Stimulated activated effector memory CD8-positive, alpha-beta T cell treated with anti-CD3 and anti-CD28 coated beads, Interleukin-12 subunit alpha, Interleukin-12 subunit beta, amount 100 ng/mL, for 72 hours (primary cell): ENCODE measurements around the gene COMP.

Source experiments
- ATAC-seq: fragments of 150-1000 bp; cut with Tn5 transposase; 2 replicates; pipeline ENCODE4 v1.10.0; 2021
- DNase-seq, 2 donors: peaks; one replicate each; pipeline ENCODE4 v3.0.0; 2021 to 2022; ENCODE audit warnings: low spot score in 2 of 2
- H3K27ac Mint-ChIP-seq: one replicate; pipeline ENCODE4 v1.8.0; 2022; ENCODE audit warnings: mild to moderate bottlenecking, mixed read lengths
- H3K36me3 Mint-ChIP-seq: one replicate; pipeline ENCODE4 v1.8.0; 2022; ENCODE audit warnings: mild to moderate bottlenecking, mixed read lengths
- H3K4me1 Mint-ChIP-seq: one replicate; pipeline ENCODE4 v1.8.0; 2022; ENCODE audit warnings: mixed read lengths
- H3K4me3 Mint-ChIP-seq: one replicate; pipeline ENCODE4 v1.8.0; 2022; ENCODE audit warnings: mild to moderate bottlenecking, mixed read lengths
- H3K9me3 Mint-ChIP-seq: one replicate; pipeline ENCODE4 v1.8.0; 2022; ENCODE audit warnings: mixed read lengths

Gene COMP

GRCh38 chr19:18780631-18781030 is 10.5 kb downstream of the COMP start:
- H3K36me3 Mint-ChIP-seq, result no peaks in the 10 kb centered on the region
- no peak overlapping the region for H3K4me3 Mint-ChIP-seq

DNA sequence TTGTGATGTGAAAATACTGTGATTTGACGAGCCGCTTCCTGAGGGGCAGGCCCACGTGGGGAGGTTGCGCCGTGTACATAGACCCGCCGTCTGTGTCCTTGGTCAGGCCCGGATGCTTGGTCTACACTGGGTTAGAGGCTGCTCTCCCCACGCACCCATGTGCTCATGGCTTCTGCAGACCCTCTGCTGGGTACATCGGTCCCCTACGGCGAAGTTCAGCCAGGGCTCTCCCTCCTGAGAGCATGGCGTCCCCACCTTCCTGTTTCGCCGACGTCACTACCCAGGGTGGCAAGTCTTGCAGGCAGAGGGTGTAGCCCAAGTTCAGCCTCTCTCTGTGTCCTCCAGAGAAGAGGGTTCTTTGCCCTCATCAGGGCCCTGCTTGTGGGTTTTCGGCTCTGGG is 11.0 kb downstream of the COMP start:
- no peak overlapping the region for H3K27ac Mint-ChIP-seq
- no peaks in the 10 kb centered on the region for H3K36me3 Mint-ChIP-seq
- no peak for DNase-seq
- peaks cover 8% of the 10 kb centered on the region for H3K4me1 Mint-ChIP-seq
- no peak overlapping the region for H3K4me3 Mint-ChIP-seq
- no peaks in the 10 kb centered on the region for H3K9me3 Mint-ChIP-seq
- ATAC-seq, result no peak

More at GRCh38 chr19:18780631-18781030, 10.5 kb downstream of the COMP start:
- ATAC-seq (no peak), DNase-seq (no peak)
- Mint-ChIP-seq H3K4me1 (peaks cover 14% of the 10 kb centered on the region), H3K9me3 (no peaks in the 10 kb centered on the region), H3K27ac (no peak overlapping the region)

GRCh38 chr19:18778826-18779495 is 12.1 kb downstream of the COMP start:
- Mint-ChIP-seq H3K36me3 (no peaks in the 10 kb centered on the region), H3K4me1 (no peaks in the 10 kb centered on the region), H3K9me3 (no peaks in the 10 kb centered on the region), H3K4me3 (no peak overlapping the region), H3K27ac (no peak overlapping the region)
- no peak for DNase-seq
- no peak for ATAC-seq

DNA sequence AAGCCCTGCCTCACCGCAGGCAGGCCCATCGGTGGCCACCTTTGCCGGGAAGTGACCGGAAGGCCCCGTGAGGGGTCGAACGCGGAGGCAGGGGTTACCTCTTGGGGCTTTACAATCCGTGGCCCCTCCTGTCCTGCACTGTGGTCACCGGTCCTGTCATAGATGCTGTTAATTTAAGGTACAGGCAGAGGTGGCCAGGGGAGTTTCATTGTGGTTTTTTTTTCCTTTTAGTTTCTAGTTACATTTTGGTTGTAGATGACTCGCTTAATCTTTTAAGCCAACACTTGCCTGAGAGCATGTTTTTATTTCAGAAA is 13.1 kb downstream of the COMP start:
- DNase-seq, result no peak
- no peak overlapping the region for H3K27ac Mint-ChIP-seq
- no peaks in the 10 kb centered on the region for H3K36me3 Mint-ChIP-seq
- H3K4me3 Mint-ChIP-seq, result no peak overlapping the region
- H3K9me3 Mint-ChIP-seq, result no peaks in the 10 kb centered on the region
- H3K4me1 Mint-ChIP-seq, result no peaks in the 10 kb centered on the region
- no peak for ATAC-seq

- H3K36me3 Mint-ChIP-seq, result no peaks in the 10 kb centered on the region
- ATAC-seq (no peak), DNase-seq (no peak)
- H3K9me3 Mint-ChIP-seq, result no peaks in the 10 kb centered on the region
- H3K4me3 Mint-ChIP-seq, result no peak overlapping the region
- H3K27ac Mint-ChIP-seq, result no peak overlapping the region
- no peaks in the 10 kb centered on the region for H3K4me1 Mint-ChIP-seq
Measured at GRCh38 chr19:18777301-18778075, 13.6 kb downstream of the COMP start.

DNA sequence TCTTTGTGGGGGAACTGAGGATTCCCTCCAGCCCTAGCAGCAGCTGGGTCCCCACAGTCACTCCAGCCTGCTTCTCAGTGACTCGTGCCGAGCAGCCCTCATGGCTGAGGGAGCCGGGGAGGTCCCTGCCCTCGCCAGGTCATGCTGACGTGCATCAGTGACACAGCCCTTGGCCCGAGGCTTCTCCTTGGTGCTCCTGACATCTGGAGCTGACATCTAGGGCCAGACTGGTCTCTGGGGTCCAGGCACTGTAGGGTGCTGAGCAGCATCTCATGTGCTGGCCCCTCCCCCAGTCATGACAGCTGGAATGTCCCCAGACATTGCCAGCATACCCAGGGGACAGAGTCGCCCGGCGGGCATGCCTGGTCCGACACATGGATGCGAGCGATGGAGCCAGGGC is 14.4 kb downstream of the COMP start:
- no peak for DNase-seq
- H3K9me3 Mint-ChIP-seq, result no peaks in the 10 kb centered on the region

DNA sequence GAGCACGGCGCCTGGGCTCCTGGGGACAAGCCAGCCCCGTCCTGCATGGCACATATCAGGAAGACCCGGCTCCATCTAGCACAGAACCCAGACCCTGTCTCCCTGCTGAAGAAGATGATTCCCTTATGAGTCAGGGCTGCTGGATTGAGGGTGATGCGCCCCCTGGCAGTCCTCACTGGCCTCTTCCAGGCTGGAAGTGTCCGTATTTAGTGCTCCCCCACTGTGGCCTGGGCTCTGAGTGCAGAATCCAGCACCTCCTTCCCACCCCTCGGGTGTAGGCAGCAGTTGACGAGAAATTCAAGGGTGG is 14.9 kb downstream of the COMP start:
- Mint-ChIP-seq H3K27ac (no peak overlapping the region), H3K4me3 (no peak overlapping the region), H3K4me1 (no peaks in the 10 kb centered on the region), H3K36me3 (no peaks in the 10 kb centered on the region), H3K9me3 (no peaks in the 10 kb centered on the region)
- DNase-seq, result no peak
- no peak for ATAC-seq

More for the DNA sequence above, 14.4 kb downstream of the COMP start:
- no peak overlapping the region for H3K27ac Mint-ChIP-seq
- no peaks in the 10 kb centered on the region for H3K4me1 Mint-ChIP-seq
- peak; percentile 42 for ATAC-seq
- no peaks in the 10 kb centered on the region for H3K36me3 Mint-ChIP-seq
- H3K4me3 Mint-ChIP-seq, result no peak overlapping the region

DNA sequence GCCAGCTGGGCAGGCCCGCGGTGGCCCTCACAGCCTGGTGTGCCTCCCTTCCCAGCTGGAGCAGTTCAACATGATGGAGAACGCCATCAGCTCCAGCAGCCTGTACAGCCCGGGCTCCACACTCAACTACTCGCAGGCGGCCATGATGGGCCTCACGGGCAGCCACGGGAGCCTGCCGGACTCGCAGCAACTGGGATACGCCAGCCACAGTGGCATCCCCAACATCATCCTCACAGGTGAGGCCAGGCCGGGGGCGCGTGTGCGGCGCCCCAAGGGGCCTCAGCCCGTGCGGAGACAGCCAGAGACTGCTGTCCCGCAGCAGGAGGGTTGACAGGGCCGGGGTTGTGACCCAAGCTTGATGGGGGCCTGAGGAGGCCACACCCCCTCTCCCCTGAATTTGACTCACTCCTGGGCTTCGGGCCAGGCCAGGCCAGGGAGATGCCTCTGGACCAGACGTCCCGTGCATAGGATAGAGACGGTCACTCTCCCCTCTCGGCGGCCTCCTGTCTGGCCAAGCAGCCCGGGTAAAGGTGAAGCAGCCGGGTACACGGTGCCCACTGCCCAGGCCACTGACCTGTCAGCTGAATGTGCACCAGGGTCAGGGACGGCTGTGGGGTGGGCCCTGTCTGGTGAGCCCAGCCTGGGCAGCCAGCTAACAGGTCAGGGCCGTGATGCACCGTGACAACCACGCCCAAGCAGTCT is 15.4 kb downstream of the COMP start:
- Mint-ChIP-seq H3K36me3 (no peaks in the 10 kb centered on the region), H3K4me1 (no peaks in the 10 kb centered on the region), H3K4me3 (no peak overlapping the region), H3K9me3 (no peaks in the 10 kb centered on the region), H3K27ac (no peak overlapping the region)
- DNase-seq (no peak), ATAC-seq (no peak)

DNA sequence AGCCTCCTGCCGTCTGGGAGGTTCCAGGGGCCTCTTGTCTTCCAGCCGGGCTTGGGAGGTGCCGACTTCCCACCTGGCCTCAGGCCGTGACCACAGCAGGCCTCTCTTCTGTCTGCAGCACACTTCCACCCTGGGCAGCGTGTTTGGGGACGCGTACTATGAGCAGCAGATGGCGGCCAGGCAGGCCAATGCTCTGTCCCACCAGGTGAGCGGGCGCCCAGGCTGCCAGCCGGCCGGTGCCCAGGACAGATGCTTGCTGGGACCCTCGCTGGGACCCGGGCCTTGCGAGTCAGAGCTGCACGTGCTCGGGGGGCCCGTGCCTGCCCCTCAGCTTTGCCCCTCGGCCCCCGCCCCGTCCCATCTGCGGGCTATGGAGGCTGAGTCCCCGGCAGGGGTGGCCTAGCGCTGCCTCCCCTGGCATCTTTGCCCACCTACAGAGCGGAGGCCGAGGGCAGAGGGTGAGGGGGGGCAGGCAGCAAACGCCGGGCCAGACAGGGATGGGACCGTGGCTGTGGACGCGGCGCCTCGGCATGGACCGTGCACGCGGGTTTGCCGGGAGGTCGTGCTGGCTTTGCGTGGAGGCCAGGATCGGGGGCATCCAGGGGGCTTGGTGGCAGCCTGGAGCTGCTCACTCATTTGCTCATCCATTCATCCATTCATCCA is 16.2 kb downstream of the COMP start:
- Mint-ChIP-seq H3K4me3 (no peak overlapping the region), H3K36me3 (no peaks in the 10 kb centered on the region), H3K9me3 (no peaks in the 10 kb centered on the region), H3K27ac (no peak overlapping the region), H3K4me1 (no peaks in the 10 kb centered on the region)
- no peak for ATAC-seq
- DNase-seq, result no peak

DNA sequence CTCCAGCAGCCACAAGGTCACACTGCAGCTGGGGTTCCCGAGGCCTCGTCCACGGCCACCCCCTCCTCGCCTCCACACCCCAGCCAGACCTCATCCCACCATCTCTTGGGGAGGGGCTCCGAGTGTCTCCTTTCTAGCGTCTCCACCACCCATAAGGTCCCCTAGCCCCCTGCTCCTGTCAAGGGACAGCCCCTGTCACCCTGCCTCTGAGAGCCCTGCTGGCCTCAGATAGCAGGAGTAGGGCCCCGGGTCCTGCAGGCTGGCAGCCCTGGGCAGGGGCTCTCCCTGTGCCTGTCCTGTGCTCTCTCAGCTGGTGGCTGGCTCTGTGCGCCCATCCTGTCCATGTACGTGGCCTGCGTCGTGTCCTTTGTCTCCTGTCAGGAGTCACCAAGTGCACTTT is 17.0 kb downstream of the COMP start:
- DNase-seq (no peak), ATAC-seq (no peak)
- no peaks in the 10 kb centered on the region for H3K9me3 Mint-ChIP-seq
- H3K4me3 Mint-ChIP-seq, result no peak overlapping the region
- no peaks in the 10 kb centered on the region for H3K36me3 Mint-ChIP-seq
- H3K4me1 Mint-ChIP-seq, result no peaks in the 10 kb centered on the region
- H3K27ac Mint-ChIP-seq, result no peak overlapping the region

- Mint-ChIP-seq H3K4me1 (no peaks in the 10 kb centered on the region), H3K4me3 (no peak overlapping the region), H3K36me3 (no peaks in the 10 kb centered on the region), H3K27ac (no peak overlapping the region), H3K9me3 (no peaks in the 10 kb centered on the region)
- ATAC-seq, result no peak
- DNase-seq, result no peak
Measured at GRCh38 chr19:18773682-18774081, 17.4 kb downstream of the COMP start.

GRCh38 chr19:18772620-18773587 is 18.2 kb downstream of the COMP start:
- ATAC-seq (no peak), DNase-seq (no peak)
- no peak overlapping the region for H3K4me3 Mint-ChIP-seq
- no peaks in the 10 kb centered on the region for H3K9me3 Mint-ChIP-seq
- H3K4me1 Mint-ChIP-seq, result no peaks in the 10 kb centered on the region
- H3K27ac Mint-ChIP-seq, result no peak overlapping the region
- H3K36me3 Mint-ChIP-seq, result no peaks in the 10 kb centered on the region

GRCh38 chr19:18771328-18772242 is 19.5 kb downstream of the COMP start:
- no peak for ATAC-seq
- DNase-seq, result no peak
- Mint-ChIP-seq H3K4me1 (no peaks in the 10 kb centered on the region), H3K4me3 (no peak overlapping the region), H3K9me3 (no peaks in the 10 kb centered on the region), H3K36me3 (no peaks in the 10 kb centered on the region), H3K27ac (no peak overlapping the region)
